ENCODE results near the gene ADO. TPM values are rescaled to one million over a fixed set of nuclear protein-coding genes. Genes with fewer than 3 reads are reported as not detected.

The ADO gene
- total and polyA plus RNA-seq, 10 of the 15 experiments (the other 5 are each of a cell fraction or from before 2014, with no cell fraction given) = 4.3 to 44.6 (median 18.7) TPM

GRCh38 chr10:62842983-62843382 lies 38.5 kb downstream of the ADO start:
- DNase-seq (ENCODE audit: low read depth, low spot score) (no peak), ATAC-seq (peak; percentile 94), FAIRE-seq (no peak)
- H3K4me2 ChIP-seq (ENCODE audit: control insufficient read depth, insufficient read depth) = no peak overlapping the region
- H3K4me1 ChIP-seq (ENCODE audit: control insufficient read depth, insufficient read depth, low read length) = no peaks in the 10 kb centered on the region
- H3K27ac ChIP-seq (ENCODE audit: control insufficient read depth, insufficient read depth) = no peak overlapping the region
- ChIA-PET RAD21 (ENCODE audit: unreplicated experiment) (interaction anchor here (0.7 to 1.8 kb wide), 7 partner anchors 10 to 314 kb away, joined by 3 to 10 read pairs (median 5); partner anchors contain the start of gene EGR2), POLR2A (interaction anchor here (0.5 to 1.7 kb wide), 7 partner anchors 9 to 449 kb away, joined by 3 to 8 read pairs (median 3); no protein-coding TSS in a partner anchor), CTCF (interaction anchor here (0.7 to 1.5 kb wide), 9 partner anchors 10 to 877 kb away, joined by 3 to 12 read pairs (median 4); no protein-coding TSS in a partner anchor), SMC1A (ENCODE audit: uncharacterized antibody, unreplicated experiment) (interaction anchor here (0.6 to 2.0 kb wide), 13 partner anchors 8 to 680 kb away, joined by 3 to 22 read pairs (median 4); no protein-coding TSS in a partner anchor)
- in situ Hi-C loops (cut with MboI) = no loop called here
- no peaks in the 10 kb centered on the region for H4K20me1 ChIP-seq (ENCODE audit: control insufficient read depth, insufficient read depth)
- no TSS peak for BruUV-seq (replicated peaks)
- H3K9ac ChIP-seq (ENCODE audit: control insufficient read depth, insufficient read depth, low read length) = no peak overlapping the region
- no peak overlapping the region for H2AFZ ChIP-seq (ENCODE audit: control insufficient read depth, low read depth, low read length)
- no peaks in the 10 kb centered on the region for H3K27me3 ChIP-seq (replicated peaks in 1 of 2; ENCODE audit: control insufficient read depth in 2 of 2, insufficient read depth in 2 of 2, low read length in 1 of 2)
- H3K4me3 ChIP-seq = no peak overlapping the region
- 0% methylated on average over 1 of the region's 1 CpG for WGBS (ENCODE audit: insufficient coverage, insufficient replicate concordance, low lambda C conversion rate, missing lambda C conversion rate)
- H3K36me3 ChIP-seq (ENCODE audit: control insufficient read depth in 2 of 2, insufficient read depth in 2 of 2, low read length in 1 of 2) = no peaks in the 10 kb centered on the region
- intact Hi-C loops (cut with micrococcal nuclease; ENCODE audit: unreplicated experiment) = no loop called here
- peaks cover 9% of the 10 kb centered on the region for H3K9me3 ChIP-seq (replicated peaks; ENCODE audit: control insufficient read depth, insufficient read depth, low read length)
- no peaks in the 10 kb centered on the region for H3K79me2 ChIP-seq (ENCODE audit: control insufficient read depth, insufficient read depth, low read length)
- TF ChIP-seq YY1 (IDR thresholded peaks at IDR 0.05; ENCODE audit: low read depth, low read length) (no peak), CREM (IDR thresholded peaks at IDR 0.05; ENCODE audit: low read depth) (peak; percentile 33; the same call in 1 of the 2 replicates), BCL11A (IDR thresholded peaks at IDR 0.05; ENCODE audit: low read depth, low read length) (peak; percentile 70; the same call in 1 of the 2 replicates), ATF7 (IDR thresholded peaks at IDR 0.05; ENCODE audit: low read depth) (peak; percentile 93), RAD51 (IDR thresholded peaks at IDR 0.05) (no peak), RUNX3 (IDR thresholded peaks at IDR 0.05; ENCODE audit: low read length) (peak; percentile 72), DPF2 (IDR thresholded peaks at IDR 0.05) (peak; percentile 54; the same call in 1 of the 2 replicates), ZNF592 (IDR thresholded peaks at IDR 0.05) (no peak), E2F8 (IDR thresholded peaks at IDR 0.05; ENCODE audit: low read depth, partially characterized antibody) (no peak), RB1 (IDR thresholded peaks at IDR 0.05; ENCODE audit: borderline replicate concordance) (no peak), NFIC (IDR thresholded peaks at IDR 0.05; ENCODE audit: low read depth, low read length) (peak; percentile 41; the same call in 1 of the 2 replicates), KLF5 (IDR thresholded peaks at IDR 0.05; ENCODE audit: partially characterized antibody) (no peak), ATF2 (IDR thresholded peaks at IDR 0.05; ENCODE audit: low read length) (peak; percentile 72), JUNB (IDR thresholded peaks at IDR 0.05) (peak; percentile 52; the same call in 1 of the 2 replicates), MTA2 (IDR thresholded peaks at IDR 0.05; ENCODE audit: low read depth) (peak; percentile 78), PAX5 (IDR thresholded peaks at IDR 0.05; ENCODE audit: borderline replicate concordance, low read depth, low read length) (0 out of 2 replicates have a peak, but pooled peaks have one; percentile 33), NR2F1 (conservative IDR thresholded peaks at IDR 0.05) (0 out of 2 replicates have a peak, but pooled peaks have one; percentile 39), SPI1 (IDR thresholded peaks at IDR 0.05; ENCODE audit: borderline replicate concordance, insufficient read depth, low read depth, low read length) (peak; percentile 53; the same call in 1 of the 2 replicates)
